GM10266 (cell line): ENCODE measurements around the gene FTO.

Experiments used
- DNase-seq: peaks from one replicate; pipeline ENCODE4 v3.0.0; 2012; ENCODE audit errors: extremely low spot score
- TF ChIP-seq, protein P1 (sequence below): IDR thresholded peaks from 2 replicates; pipeline ENCODE4 v1.5.1; 2012; ENCODE audit warnings: mild to moderate bottlenecking, low read depth; ENCODE audit not compliant: control insufficient read depth, insufficient read depth; ENCODE audit errors: missing control alignments

The FTO gene

DNA sequence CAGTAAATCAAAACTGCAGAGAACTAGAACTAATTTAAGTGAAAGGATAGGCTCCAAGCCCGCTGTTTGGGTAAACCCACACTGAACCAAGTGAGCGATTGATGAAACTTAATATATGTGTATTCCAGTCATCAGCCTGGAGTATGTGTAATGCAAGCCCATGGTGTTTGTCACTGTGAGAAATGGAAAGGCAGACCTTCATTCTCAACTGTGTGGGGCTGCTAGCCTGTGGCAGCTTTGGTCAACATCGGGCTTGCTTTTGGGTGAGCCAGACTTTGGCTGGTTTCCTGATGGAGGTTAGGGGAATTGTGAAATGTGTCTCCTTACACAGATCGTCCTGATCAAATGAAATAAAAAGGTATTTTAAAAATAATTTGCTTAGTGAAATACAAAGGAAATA lies 302.7 kb downstream of the FTO start:
- TF ChIP-seq, protein P1, sequence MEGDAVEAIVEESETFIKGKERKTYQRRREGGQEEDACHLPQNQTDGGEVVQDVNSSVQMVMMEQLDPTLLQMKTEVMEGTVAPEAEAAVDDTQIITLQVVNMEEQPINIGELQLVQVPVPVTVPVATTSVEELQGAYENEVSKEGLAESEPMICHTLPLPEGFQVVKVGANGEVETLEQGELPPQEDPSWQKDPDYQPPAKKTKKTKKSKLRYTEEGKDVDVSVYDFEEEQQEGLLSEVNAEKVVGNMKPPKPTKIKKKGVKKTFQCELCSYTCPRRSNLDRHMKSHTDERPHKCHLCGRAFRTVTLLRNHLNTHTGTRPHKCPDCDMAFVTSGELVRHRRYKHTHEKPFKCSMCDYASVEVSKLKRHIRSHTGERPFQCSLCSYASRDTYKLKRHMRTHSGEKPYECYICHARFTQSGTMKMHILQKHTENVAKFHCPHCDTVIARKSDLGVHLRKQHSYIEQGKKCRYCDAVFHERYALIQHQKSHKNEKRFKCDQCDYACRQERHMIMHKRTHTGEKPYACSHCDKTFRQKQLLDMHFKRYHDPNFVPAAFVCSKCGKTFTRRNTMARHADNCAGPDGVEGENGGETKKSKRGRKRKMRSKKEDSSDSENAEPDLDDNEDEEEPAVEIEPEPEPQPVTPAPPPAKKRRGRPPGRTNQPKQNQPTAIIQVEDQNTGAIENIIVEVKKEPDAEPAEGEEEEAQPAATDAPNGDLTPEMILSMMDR, result no peak
- no peak for DNase-seq

DNA sequence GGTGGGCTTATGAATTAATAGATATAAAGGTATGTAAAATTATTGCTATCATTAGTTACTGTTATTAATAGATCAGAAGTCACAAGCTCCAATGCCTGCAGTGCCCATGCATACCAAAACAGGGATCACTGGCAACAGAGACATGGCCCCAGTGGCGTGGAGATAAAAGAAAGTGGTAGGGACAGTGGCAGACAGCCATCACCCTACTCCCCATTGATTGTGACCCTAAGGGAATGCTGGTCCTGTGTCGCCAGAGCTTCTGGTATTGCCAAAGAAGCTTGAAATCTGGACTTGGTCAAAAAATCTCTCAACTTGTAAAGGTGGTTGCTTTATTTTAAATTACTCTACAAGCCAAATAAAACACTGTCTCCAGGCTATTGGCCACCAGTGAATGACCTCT lies 303.5 kb downstream of the FTO start:
- DNase-seq, result no peak
- TF ChIP-seq, protein P1, result no peak

DNA sequence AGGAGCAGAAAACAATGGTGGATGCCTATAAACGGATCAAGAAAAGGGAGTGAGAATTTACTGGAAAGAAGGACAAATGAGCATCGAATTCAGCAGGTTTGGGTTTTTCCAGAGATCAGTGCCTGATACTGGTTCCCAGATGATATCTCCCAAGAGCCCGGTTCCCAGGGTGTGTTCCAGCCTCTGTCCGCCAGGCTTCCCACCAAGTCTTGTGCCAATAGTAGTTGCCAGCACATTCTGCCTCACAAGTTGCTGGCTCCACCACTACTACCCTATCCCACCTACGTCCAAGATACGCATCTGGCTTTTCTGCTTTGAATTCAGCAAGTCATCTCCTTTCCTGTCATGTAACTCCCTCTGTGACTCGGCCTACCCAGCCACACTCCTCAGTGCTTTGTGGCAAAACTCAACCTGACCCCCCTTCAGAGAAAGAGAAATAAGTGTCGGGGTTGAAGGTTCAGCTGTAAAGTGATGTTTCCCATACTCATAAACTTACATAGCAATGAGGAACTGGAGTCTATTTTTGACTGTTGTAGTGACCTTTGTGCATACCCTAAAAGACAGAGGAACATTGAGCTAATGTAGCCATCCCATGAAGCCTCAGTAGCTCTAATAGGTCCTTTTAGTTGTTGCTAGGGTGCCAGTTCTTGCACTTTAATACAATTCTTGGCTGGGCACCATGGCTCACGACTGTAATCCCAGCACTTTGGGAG lies 305.7 kb downstream of the FTO start:
- TF ChIP-seq, protein P1, result no peak
- DNase-seq, result no peak

DNA sequence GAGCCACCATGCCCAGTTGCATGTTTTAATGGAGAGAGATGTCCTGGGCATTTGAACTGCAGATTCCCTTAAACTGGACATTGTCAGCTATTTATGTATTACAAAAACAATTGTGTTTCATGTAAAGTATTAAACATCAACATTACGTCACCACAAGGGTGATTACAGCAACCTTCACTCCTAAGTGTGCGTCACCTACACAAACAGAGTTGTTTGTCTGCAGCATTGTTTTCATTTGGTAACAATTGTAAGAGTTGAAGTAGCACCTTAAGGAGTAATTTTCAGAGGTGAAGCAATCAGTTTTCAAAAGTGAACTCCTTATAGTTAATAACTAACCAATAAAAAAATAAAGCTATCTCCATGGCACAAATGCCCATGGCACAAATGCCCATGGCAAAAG lies 311.2 kb downstream of the FTO start:
- TF ChIP-seq, protein P1, result no peak
- DNase-seq, result no peak

DNA sequence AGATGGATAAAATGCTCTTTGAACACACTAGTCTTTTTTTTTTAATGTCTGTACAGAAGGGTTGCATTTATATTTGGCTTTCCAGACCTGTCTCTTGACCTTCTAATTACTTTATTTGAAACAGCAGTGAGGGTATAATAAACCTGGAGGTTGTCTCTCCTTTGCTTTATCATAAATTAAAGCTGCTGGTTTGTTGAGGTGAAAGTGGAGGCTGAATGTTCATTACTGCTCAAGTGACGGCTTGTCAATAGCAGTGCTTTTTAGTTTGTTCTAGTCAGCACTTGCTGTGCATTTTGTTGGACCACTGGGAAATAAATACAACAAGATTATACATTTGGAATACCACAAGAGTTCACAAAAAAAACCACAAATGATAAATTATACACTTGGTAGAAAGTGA lies 318.4 kb downstream of the FTO start:
- TF ChIP-seq, protein P1, result no peak
- no peak for DNase-seq

DNA sequence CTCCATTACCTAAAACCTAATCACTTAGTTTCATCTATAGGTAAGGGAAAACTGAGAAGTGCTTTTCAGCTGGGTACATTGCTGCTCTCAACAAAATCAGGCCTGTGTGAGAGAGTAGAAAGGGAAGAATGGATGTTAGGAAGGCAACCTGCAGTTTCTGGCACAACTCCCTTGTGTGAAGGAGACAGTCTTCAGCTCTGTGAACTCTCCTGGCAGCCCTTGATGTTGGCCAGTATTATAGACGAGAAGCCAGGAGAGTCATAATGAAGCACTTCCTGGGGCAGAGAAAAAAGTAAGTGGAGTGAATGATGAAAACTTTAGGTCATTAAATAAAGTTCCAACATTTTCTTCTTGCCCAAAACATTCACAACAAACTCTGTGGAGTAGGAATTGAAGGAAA lies 322.5 kb downstream of the FTO start:
- no peak for DNase-seq
- TF ChIP-seq, protein P1, result no peak

DNA sequence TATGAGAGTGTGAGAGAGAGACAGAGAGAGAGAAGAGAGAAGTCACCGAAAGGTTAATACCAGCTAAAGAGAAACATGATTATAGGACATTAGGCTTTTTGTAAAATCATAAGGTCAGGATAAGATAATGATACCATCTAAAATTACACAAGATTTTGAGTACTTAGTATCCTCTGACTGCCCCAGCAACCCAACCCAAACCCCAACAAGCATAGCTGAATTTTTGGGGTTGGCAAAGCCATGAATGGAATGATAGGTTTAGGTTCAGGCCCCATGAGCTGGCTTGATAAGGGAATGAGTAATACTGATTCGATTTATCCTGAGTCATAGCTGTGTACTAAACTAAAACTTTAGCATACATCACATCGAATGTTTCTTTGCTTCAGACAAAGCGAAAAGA lies 323.1 kb downstream of the FTO start:
- no peak for DNase-seq
- TF ChIP-seq, protein P1, result no peak
